Liver (tissue), 9 donors: ENCODE data around the gene STKLD1. TPM values are rescaled to one million over a fixed set of nuclear protein-coding genes. Genes with fewer than 3 reads are reported as not detected.

Experiments
- DNase-seq: peaks from one replicate; pipeline ENCODE4 v3.0.0-alpha.2; 2017; ENCODE audit warnings: low spot score
- H3K27ac ChIP-seq, 2 donors: one replicate each; pipeline ENCODE4 v1.7.0; 2013; ENCODE audit warnings: inconsistent platforms in 2 of 2, low read length in 2 of 2, control low read depth in 1 of 2, low read depth in 1 of 2, mild to moderate bottlenecking in 1 of 2
- H3K27me3 ChIP-seq, 4 donors: one replicate each; pipeline versions ENCODE4 v1.6.1 to v1.7.0; 2013; ENCODE audit warnings: low read length in 3 of 4, inconsistent platforms in 1 of 4, mild to moderate bottlenecking in 1 of 4, moderate library complexity in 1 of 4; ENCODE audit not compliant: control insufficient read depth in 4 of 4, insufficient read depth in 4 of 4
- H3K36me3 ChIP-seq, 4 donors: one replicate each; pipeline versions ENCODE4 v1.6.1 to v1.7.0; 2013; ENCODE audit warnings: low read length in 3 of 4, mild to moderate bottlenecking in 3 of 4, low read depth in 1 of 4, moderate library complexity in 1 of 4; ENCODE audit not compliant: control insufficient read depth in 4 of 4, insufficient read depth in 3 of 4
- H3K4me1 ChIP-seq, 4 donors: one replicate each; pipeline versions ENCODE4 v1.6.1 to v1.7.0; 2013; ENCODE audit warnings: low read length in 3 of 4, mild to moderate bottlenecking in 3 of 4, moderate library complexity in 1 of 4; ENCODE audit not compliant: control insufficient read depth in 4 of 4, insufficient read depth in 4 of 4
- H3K4me3 ChIP-seq, 3 donors: one replicate each; pipeline versions ENCODE4 v1.6.1 to v1.7.0; 2013; ENCODE audit warnings: low read length in 3 of 3, control low read depth in 1 of 3, low read depth in 1 of 3, mild to moderate bottlenecking in 1 of 3
- H3K9ac ChIP-seq, 2 donors: one replicate each; pipeline ENCODE4 v1.7.0; 2013; ENCODE audit warnings: low read length in 2 of 2, mild to moderate bottlenecking in 2 of 2, moderate library complexity in 2 of 2, control low read depth in 1 of 2, low read depth in 1 of 2
- H3K9me3 ChIP-seq, 4 donors: one replicate each; pipeline versions ENCODE4 v1.6.1 to v1.7.0; 2013; ENCODE audit warnings: low read length in 3 of 4; ENCODE audit not compliant: control insufficient read depth in 4 of 4
- EGR1 ChIP-seq, 2 donors: IDR thresholded peaks; 2 replicates each; pipeline ENCODE4 v1.6.1; 2016 to 2018; ENCODE audit warnings: antibody characterized with exemption in 2 of 2, low read depth in 2 of 2
- FOXA1 ChIP-seq: IDR thresholded peaks from 2 replicates; pipeline ENCODE4 v1.6.1; 2016; ENCODE audit warnings: antibody characterized with exemption
- FOXA2 ChIP-seq: IDR thresholded peaks from 2 replicates; pipeline ENCODE4 v1.6.1; 2016; ENCODE audit warnings: antibody characterized with exemption
- GABPA ChIP-seq, 2 donors: IDR thresholded peaks in 1 of 2; conservative IDR thresholded peaks in 1 of 2; 2 replicates each; pipeline ENCODE4 v1.6.1; 2016; ENCODE audit warnings: antibody characterized with exemption in 2 of 2, mild to moderate bottlenecking in 1 of 2, moderate library complexity in 1 of 2
- HNF4A ChIP-seq, 2 donors: conservative IDR thresholded peaks; 2 replicates each; pipeline ENCODE4 v1.6.1; 2016; ENCODE audit warnings: antibody characterized with exemption in 2 of 2, mild to moderate bottlenecking in 2 of 2
- JUND ChIP-seq, 2 donors: IDR thresholded peaks; 2 replicates each; pipeline ENCODE4 v1.6.1; 2016; ENCODE audit warnings: antibody characterized with exemption in 2 of 2
- NR2F2 ChIP-seq: IDR thresholded peaks from 2 replicates; pipeline ENCODE4 v1.6.1; 2016; ENCODE audit warnings: antibody characterized with exemption
- RAD21 ChIP-seq, 2 donors: IDR thresholded peaks; 2 replicates each; pipeline ENCODE4 v1.6.1; 2016; ENCODE audit warnings: antibody characterized with exemption in 2 of 2, mild to moderate bottlenecking in 2 of 2
- RXRA ChIP-seq, 2 donors: IDR thresholded peaks; 2 replicates each; pipeline ENCODE4 v1.6.1; 2017 to 2018; ENCODE audit warnings: antibody characterized with exemption in 2 of 2, mild to moderate bottlenecking in 1 of 2
- SP1 ChIP-seq: IDR thresholded peaks from 2 replicates; pipeline ENCODE4 v1.6.1; 2018; ENCODE audit warnings: antibody characterized with exemption, mild to moderate bottlenecking
- TAF1 ChIP-seq: conservative IDR thresholded peaks from 2 replicates; pipeline ENCODE4 v1.6.1; 2016; ENCODE audit warnings: antibody characterized with exemption, mild to moderate bottlenecking
- YY1 ChIP-seq: IDR thresholded peaks from 2 replicates; pipeline ENCODE4 v1.6.1; 2016; ENCODE audit warnings: antibody characterized with exemption, mild to moderate bottlenecking
- WGBS: extraction: QIAGEN DNeasy Blood & Tissue Kit; methylation state at CpG from one replicate; pipeline ENCODE4 v1.1.7; 2013; 5-methylcytosine and 5-hydroxymethylcytosine counted together
- polyA plus RNA-seq, 2 donors: library from polyadenylated mRNA; stranded (reverse) in 1 of 2; unstranded in 1 of 2; fragments of 200-250 nt in 1 of 2; fragments of >200 nt in 1 of 2; fragmentation: Nextera tagmentation in 1 of 2; extraction: Ambion mirVana in 1 of 2; gene quantifications; one replicate each; pipeline versions ENCODE4 v1.2.1 to v1.2.3, GENCODE V29; 2013 to 2015
- total RNA-seq, 2 donors: library from RNA; depleted of rRNA; stranded (reverse); fragments of >200 nt; gene quantifications; one replicate each; pipeline ENCODE4 v1.2.3, GENCODE V29; 2014
- TF ChIP-seq, protein P1 (sequence below): IDR thresholded peaks from 2 replicates; pipeline ENCODE4 v1.6.1; 2016; ENCODE audit warnings: antibody characterized with exemption, mild to moderate bottlenecking
- TF ChIP-seq, protein P2 (sequence below): IDR thresholded peaks from 2 replicates; pipeline ENCODE4 v1.6.1; 2016; ENCODE audit warnings: antibody characterized with exemption
- TF ChIP-seq, protein P3 (sequence below): fragments of 150-350 bp; IDR thresholded peaks from 2 replicates; pipeline ENCODE4 v1.5.1; 2017; ENCODE audit warnings: improper control_type of control experiment, low read depth, low read length; ENCODE audit not compliant: missing input control
- TF ChIP-seq, protein P4 (sequence below): IDR thresholded peaks from 2 replicates; pipeline ENCODE4 v1.6.1; 2016; ENCODE audit warnings: antibody characterized with exemption
- donor health status: healthy.
- donor health status: healthy.
- donor health status: healthy.
- donor health status: healthy.
- donor health status: healthy.

STKLD1 gene
- total and polyA plus RNA-seq, 4 donors, result 0.25 to 0.85 (median 0.33) TPM

DNA sequence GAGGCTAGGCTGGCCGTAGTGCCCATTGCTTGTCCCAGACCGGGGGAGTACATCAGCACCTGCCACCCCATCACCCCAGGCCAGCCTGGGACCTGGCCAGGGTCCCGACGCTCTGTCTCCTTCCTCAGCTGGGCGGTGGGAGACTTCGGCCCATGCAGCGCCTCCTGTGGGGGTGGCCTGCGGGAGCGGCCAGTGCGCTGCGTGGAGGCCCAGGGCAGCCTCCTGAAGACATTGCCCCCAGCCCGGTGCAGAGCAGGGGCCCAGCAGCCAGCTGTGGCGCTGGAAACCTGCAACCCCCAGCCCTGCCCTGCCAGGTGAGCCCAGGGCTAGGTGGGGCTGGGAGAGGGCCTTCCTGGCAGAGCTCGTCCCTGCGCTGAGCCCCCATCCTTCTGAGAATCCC lies 67.1 kb downstream of the STKLD1 start (continued):
- TF ChIP-seq, protein P1, sequence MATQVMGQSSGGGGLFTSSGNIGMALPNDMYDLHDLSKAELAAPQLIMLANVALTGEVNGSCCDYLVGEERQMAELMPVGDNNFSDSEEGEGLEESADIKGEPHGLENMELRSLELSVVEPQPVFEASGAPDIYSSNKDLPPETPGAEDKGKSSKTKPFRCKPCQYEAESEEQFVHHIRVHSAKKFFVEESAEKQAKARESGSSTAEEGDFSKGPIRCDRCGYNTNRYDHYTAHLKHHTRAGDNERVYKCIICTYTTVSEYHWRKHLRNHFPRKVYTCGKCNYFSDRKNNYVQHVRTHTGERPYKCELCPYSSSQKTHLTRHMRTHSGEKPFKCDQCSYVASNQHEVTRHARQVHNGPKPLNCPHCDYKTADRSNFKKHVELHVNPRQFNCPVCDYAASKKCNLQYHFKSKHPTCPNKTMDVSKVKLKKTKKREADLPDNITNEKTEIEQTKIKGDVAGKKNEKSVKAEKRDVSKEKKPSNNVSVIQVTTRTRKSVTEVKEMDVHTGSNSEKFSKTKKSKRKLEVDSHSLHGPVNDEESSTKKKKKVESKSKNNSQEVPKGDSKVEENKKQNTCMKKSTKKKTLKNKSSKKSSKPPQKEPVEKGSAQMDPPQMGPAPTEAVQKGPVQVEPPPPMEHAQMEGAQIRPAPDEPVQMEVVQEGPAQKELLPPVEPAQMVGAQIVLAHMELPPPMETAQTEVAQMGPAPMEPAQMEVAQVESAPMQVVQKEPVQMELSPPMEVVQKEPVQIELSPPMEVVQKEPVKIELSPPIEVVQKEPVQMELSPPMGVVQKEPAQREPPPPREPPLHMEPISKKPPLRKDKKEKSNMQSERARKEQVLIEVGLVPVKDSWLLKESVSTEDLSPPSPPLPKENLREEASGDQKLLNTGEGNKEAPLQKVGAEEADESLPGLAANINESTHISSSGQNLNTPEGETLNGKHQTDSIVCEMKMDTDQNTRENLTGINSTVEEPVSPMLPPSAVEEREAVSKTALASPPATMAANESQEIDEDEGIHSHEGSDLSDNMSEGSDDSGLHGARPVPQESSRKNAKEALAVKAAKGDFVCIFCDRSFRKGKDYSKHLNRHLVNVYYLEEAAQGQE, result no peak
- TF ChIP-seq GABPA (IDR thresholded peaks at IDR 0.05 in 1 of 2, conservative IDR thresholded peaks at IDR 0.05 in 1 of 2) (no peak), TAF1 (no peak)

DNA sequence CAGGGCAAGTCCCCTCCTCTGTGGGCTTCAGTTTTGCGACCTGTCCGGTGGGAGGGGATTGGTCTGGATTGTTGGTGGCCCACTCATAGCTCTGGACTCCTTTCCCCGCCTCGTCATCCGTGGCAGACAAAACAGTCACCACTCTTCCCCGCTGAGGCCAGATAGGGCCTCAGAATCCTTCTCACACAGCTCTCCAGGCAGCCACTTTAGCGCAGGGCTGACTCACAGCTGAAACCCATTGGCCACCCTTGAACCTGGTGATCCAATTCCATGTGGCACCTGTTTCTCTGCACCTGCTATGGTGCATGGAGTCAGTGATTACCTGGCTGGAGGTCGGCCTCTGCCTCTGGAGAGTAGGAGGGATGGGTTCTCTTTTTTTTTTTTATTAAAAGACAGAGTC lies 67.8 kb downstream of the STKLD1 start:
- Histone ChIP-seq H3K4me3 (no peak overlapping the region), H3K9me3 (no peaks in the 10 kb centered on the region), H3K27ac (no peak overlapping the region), H3K9ac (no peak overlapping the region), H3K4me1 (peaks cover 4 to 11% (median 9%) of the 10 kb centered on the region in 4 donors), H3K36me3 (no peaks in the 10 kb centered on the region), H3K27me3 (no peaks in the 10 kb centered on the region)
- TF ChIP-seq YY1 (no peak), FOXA1 (no peak), FOXA2 (no peak), EGR1 (IDR thresholded peaks at IDR 0.05; ENCODE audit: low read depth in 2 of 2) (no peak), SP1 (no peak), JUND (IDR thresholded peaks at IDR 0.05) (no peak)
- TF ChIP-seq, protein P2, sequence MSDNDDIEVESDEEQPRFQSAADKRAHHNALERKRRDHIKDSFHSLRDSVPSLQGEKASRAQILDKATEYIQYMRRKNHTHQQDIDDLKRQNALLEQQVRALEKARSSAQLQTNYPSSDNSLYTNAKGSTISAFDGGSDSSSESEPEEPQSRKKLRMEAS, result no peak
- TF ChIP-seq, protein P1, result no peak
- no peak for DNase-seq
- 90% methylated on average over 8 of the region's 8 CpGs for WGBS

DNA sequence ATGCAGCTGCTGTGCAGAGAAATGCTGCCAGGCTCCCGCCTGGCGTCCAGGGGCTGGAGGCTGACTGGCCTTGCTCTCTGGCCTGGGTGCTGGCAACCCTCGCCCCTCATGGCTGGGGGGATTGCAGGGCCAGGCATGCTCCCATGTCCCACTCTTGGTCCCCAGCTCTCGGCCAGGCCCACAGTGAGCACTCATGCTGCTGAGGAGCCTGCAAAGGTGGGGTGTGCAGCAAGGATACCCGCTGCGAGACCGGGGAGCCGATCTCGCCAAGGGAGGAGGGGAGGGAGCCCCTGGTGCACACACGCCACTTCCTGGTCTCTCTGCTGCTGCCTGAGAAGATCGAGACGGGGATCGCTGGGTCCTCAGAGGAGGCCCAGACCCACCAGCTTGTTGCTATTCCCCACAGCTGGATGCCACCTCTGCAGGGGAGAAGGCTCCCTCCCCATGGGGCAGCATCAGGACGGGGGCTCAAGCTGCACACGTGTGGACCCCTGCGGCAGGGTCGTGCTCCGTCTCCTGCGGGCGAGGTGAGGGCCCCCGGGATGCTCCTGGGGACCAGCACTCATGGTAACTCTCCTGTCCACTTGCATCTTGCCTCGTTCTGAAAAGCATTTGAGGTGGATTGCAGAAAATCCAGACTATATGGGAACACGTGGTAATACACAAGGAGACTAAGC lies 69.3 kb downstream of the STKLD1 start:
- Histone ChIP-seq H3K27ac (no peak overlapping the region), H3K36me3 (no peaks in the 10 kb centered on the region), H3K27me3 (no peaks in the 10 kb centered on the region), H3K4me3 (no peak overlapping the region), H3K9me3 (no peaks in the 10 kb centered on the region), H3K4me1 (peaks cover 4 to 16% (median 11%) of the 10 kb centered on the region in 4 donors), H3K9ac (no peak overlapping the region)
- DNase-seq, result no peak
- 91% methylated on average over 23 of the region's 23 CpGs for WGBS
- TF ChIP-seq, protein P2, result no peak
- TF ChIP-seq, protein P3, sequence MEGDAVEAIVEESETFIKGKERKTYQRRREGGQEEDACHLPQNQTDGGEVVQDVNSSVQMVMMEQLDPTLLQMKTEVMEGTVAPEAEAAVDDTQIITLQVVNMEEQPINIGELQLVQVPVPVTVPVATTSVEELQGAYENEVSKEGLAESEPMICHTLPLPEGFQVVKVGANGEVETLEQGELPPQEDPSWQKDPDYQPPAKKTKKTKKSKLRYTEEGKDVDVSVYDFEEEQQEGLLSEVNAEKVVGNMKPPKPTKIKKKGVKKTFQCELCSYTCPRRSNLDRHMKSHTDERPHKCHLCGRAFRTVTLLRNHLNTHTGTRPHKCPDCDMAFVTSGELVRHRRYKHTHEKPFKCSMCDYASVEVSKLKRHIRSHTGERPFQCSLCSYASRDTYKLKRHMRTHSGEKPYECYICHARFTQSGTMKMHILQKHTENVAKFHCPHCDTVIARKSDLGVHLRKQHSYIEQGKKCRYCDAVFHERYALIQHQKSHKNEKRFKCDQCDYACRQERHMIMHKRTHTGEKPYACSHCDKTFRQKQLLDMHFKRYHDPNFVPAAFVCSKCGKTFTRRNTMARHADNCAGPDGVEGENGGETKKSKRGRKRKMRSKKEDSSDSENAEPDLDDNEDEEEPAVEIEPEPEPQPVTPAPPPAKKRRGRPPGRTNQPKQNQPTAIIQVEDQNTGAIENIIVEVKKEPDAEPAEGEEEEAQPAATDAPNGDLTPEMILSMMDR, result no peak
- TF ChIP-seq HNF4A (conservative IDR thresholded peaks at IDR 0.05) (no peak), RAD21 (IDR thresholded peaks at IDR 0.05) (no peak), GABPA (IDR thresholded peaks at IDR 0.05 in 1 of 2, conservative IDR thresholded peaks at IDR 0.05 in 1 of 2) (no peak), YY1 (no peak), NR2F2 (no peak), FOXA2 (no peak), RXRA (IDR thresholded peaks at IDR 0.05) (no peak)
- TF ChIP-seq, protein P4, sequence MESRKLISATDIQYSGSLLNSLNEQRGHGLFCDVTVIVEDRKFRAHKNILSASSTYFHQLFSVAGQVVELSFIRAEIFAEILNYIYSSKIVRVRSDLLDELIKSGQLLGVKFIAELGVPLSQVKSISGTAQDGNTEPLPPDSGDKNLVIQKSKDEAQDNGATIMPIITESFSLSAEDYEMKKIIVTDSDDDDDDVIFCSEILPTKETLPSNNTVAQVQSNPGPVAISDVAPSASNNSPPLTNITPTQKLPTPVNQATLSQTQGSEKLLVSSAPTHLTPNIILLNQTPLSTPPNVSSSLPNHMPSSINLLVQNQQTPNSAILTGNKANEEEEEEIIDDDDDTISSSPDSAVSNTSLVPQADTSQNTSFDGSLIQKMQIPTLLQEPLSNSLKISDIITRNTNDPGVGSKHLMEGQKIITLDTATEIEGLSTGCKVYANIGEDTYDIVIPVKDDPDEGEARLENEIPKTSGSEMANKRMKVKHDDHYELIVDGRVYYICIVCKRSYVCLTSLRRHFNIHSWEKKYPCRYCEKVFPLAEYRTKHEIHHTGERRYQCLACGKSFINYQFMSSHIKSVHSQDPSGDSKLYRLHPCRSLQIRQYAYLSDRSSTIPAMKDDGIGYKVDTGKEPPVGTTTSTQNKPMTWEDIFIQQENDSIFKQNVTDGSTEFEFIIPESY, result no peak
